Activated CD8-positive, alpha-beta memory T cell treated with anti-CD3 and anti-CD28 coated beads, Interleukin-2, amount 50 U/mL, for 1 hour (primary cell): ENCODE results near the gene MPHOSPH6.
"Not testable (repeated sequence)": the region's sequence is repeated elsewhere in the genome, so short reads cannot be mapped to it uniquely, and the experiment has no call there.

Source experiments
- DNase-seq: peaks from one replicate; pipeline ENCODE4 v3.0.0-alpha.2; 2020; ENCODE audit errors: extremely low read depth

MPHOSPH6 gene

DNA sequence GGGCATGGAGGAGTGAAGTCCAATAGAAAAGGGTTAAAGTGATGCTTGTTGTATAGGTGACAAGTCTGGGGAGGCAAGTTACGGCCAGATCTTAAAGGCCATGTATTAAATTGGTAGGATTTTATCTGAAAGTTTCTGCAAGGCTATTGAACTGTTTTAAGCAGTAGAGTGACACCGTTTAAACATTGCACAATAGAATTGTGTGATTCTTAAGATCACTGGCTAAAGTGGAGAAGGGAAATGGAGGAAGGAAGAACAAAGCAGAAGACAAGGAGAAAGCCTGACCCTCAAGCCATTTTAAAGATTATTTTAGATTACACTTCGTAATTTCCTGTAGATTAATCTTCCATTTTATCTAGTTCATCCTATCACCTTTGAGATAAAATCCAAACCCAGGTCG is 5.6 kb upstream of the MPHOSPH6 start:
- no peak for DNase-seq

DNA sequence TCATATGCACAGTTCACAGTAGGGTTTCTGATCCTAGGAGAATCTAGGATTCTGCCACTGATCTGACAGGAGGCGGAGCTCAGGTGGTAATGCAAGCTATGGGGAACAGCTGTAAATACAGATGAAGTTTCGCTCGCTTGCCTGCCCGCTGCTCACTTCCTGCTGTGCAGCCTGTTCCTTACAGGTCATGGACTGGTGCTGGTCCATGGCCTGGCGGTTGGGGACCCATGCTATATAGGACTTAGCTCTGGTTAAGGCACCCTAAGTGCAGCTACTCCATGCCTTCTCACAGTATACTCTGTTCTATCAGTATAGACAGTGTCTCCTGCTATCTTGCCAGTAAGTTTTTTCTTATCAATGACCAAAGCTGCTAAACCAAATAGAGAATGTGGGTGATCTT is 2.4 kb downstream of the MPHOSPH6 start:
- no peak for DNase-seq

DNA sequence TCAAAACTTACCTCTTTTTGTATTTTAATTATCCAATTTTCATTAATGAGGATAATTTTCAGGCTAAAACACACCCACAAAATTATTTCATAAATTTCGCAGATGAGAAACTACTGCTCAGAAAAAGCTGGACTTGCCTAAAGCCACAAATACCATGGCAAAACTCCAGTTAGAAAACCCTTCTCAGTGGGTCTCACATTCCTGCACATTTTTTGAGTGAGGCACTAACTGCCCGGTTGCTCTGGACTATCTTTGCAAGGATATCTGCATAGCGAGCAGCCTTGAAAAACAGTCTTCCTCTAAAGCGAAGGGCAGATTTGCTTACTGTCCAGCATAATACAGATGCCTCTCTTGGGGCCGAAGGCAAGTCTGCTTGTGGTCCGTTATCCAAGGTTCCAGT is 9.8 kb downstream of the MPHOSPH6 start:
- no peak for DNase-seq

DNA sequence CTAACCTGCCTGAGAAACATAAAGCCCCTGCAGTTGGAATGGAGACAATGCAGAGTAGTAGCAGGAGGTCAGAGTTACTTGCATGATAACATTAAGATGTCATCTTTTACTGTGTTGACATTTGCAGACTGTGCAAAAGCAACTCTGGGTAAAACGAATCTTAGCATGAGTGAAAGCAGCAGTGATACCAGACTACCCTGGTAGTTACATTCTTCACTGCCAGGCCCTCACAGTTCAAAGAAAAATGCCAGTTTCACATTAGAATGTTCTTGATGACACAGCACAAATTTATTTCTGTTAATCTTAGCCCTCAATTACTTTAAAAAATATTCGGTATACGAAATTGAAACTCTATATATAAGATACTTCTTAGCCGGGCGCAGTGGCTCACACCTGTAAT is 12.2 kb downstream of the MPHOSPH6 start:
- no peak for DNase-seq

DNA sequence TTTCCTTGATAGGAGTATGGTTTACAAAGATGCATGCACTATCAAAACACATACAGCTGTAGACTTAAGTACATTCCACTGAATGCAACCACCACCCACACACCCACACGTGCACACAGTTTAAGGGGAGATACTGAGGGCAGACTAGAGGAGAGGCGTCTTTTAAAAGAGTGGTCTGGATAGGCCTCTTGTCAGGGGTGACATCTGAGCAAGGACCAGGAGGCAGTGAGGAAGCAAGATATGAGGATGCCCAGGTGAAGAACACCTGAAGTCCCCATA is 12.6 kb downstream of the MPHOSPH6 start:
- DNase-seq, result no peak

DNA sequence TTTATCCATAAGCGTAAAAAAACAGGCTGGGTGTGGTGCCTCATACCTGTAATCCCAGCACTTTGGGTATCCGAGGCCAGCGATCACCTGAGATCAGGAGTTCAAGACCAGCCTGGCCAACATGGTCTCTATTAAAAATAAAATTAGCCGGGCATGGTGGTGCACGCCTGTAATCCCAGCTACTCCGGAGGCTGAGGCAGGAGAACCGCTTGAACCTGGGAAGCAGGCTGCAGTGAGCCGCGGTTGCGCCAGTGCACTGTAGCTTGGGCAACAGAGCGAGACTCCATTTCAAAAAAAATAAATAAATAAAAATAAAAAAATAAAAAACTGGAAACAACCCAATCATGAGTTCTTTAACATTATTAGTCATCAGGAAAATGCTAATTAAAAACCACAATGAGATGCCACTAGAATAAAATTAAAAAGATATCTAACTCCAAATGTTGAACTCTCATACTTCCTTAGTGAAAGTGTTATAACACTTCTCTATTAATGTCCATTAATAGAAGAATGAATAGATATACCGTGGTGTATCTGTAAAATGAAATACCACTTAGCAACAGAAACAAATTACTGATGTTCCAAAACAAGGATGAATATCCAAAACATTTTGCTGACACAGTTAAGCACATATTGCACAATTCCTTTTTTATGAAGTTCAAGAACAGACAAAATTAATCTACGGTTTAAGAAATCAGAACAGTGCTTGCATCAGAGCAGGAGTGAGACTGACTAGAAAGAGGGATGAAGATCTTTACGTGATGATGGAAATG is 13.1 kb downstream of the MPHOSPH6 start:
- no peak for DNase-seq

DNA sequence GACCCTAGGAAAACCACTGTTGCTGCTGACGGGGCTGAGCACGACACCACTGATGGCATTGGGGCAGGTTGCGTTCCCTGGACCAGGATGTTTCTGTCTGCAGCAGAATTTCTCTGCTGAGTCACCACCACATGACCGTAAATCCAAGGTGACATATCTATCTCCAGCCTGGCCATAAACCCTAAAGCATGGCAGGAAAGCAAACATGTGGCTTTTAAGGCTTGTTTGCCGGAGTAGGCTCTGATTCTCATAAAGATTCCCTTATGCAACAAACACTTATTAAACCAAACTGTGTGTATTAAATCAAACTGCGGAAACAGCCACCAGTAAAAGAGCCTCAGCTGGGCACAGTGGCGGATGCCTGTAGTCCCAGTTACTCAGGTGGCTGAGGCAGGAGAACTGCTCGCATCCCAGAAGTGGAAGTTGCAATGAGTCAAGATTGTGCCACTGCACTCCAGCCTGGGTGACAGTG is 17.3 kb downstream of the MPHOSPH6 start:
- DNase-seq, result no peak

DNA sequence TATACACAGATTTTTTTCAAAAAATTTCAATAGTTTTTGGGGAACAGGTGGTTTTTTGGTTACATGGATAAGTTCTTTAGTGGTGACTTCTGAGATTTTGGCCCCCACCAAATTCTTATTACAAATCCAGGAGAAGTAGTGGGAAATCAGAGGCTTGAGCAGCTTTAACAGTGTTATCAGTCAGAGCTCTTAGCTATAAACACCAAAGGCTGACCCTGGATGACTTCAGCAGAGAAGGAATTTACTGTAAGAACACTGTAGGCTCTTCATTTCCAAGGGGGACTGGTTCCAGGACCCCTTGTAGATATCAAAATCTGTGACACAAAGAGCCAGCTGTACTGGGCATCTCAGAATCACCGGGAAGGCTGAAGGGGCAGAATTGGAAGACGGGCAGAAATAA is 17.8 kb downstream of the MPHOSPH6 start:
- DNase-seq, result no peak

DNA sequence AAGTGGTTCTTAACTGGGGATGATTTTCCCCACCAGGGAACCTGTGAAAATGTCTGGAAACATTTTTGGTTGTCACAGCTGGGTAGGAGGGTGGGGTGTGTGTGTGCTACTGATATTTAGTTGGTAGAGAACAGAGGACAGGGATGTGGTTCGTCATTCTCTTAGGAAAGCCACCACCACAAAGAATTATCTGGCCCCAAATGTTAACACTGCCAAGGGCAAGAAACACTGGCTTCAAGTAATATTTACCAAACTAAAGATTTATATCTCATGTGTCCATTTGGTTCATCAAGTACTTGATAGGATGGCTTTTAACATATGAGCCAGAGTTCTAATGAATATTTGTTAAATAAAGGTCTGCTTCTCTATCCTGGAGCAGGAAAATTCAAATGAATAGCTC is 19.5 kb downstream of the MPHOSPH6 start:
- DNase-seq, result no peak

DNA sequence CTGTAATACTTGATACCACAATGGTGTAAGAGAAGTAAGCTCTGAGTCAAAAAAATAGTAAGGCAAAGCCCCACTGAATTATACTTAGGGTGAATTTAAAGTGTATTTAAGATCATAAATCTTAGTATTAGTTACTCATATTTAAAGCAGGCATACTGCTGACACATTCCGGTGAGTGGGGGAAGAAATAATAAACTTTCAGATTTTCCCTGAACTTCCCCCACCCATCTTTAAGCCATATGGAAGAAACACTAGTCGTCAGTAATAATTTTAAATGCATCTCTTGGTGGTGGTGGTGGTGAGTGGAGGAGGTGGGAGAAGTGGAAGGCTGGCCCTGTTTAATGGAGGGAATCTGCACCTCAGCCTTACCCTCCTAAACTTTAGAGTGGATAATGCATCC is 20.5 kb downstream of the MPHOSPH6 start:
- DNase-seq, result no peak

DNA sequence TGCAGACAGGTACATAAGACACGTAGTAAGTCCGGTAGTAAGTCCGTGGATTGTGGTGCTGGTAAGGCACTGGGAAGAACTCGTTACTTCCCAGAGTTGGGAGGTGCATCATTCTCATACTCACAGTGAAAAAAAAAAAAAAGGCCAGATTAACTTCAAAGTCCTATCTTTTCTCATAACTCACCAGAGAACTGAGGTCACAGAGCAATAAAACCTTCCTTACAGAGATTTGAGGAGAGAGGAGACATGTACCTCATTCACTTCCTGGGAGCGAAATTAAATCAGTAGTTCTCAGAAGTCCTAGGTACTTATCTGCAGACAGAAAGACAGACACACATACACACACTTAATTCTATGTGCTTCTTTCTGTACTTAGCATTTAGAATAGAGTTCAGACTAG is 22.5 kb downstream of the MPHOSPH6 start:
- DNase-seq, result no peak

DNA sequence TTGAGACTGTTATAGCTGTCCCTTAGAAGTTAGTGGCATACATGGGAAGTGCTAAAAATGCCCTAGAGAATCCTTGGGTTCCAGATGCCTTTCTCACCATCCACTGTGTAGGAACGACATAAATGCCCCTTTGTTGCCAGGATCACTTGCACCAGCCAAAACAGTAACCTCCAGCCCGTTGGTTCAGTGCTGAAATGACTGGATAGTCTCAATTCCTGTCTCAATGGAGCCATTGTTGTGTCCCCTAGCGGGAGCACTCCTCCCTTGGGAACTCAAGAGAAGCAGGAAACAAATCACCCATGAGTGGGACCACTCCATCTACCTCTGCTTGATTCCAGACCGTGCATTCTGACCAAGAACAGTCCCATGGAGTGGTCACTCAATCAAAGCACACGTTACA is 23.1 kb downstream of the MPHOSPH6 start:
- DNase-seq, result no peak

DNA sequence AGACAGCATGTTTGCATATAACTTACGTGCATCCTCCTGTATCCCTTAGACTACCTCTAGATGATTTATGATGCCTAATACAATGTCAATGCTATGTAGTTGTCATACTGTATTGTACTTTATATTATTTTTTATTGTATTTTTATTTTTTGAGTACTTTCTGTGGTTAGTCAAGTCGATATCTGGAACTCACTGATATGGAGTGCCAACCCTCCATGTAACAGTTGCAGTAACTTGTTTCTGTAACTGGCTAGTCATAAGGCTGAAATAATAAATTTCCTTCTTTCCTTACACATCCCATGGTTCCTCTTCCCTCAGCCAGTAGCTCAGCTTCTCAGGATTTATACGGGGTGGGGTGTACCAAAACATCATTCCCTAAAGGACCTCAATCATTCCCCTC is 23.5 kb downstream of the MPHOSPH6 start:
- DNase-seq, result no peak

DNA sequence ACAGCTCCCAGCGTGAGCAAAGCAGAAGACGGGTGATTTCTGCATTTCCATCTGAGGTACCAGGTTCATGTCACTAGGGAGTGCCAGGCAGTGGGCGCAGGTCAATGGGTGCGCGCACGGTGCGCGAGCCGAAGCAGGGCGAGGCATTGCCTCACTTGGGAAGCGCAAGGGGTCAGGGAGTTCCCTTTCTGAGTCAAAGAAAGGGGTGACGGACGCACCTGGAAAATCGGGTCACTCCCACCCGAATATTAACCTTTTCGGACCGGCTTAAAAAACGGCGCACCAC is 30.8 kb downstream of the MPHOSPH6 start:
- not testable (repeated sequence) for DNase-seq

DNA sequence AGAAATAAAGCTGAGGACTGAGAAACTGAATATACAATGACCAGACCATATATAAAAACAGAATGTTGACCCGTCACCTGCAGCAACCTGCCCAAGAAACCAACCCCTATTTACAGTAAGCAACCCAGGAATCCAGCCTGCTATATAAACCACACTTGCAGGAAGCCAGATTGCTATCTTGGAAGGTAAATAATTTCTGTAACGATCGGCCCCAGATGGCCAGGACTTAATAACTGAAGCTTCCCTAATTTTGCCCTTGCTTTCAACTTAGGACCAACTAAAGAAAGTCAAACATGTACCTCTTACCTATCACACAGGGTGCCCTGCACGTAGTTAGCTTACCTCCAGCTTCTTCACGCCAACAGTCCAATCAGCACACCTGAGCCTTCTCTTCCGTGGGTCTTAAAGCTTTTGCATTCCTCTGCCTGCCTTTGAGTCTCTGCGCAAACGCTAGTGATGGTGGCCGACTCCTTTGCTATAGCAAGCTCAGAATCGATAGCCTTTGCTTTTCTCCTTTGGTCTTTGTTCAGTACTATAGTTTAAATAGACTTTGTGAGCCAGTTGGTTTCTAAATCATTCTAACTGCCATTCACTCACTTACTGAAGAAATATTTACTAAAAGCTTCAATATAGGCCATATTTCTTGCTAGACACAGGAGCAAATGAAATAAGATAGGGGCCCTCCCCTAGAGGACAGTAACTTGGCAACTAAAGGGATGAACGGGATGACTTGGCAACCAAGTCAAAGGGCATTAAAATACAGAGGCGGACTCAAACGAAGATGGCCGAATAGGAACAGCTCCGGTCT is 31.3 kb downstream of the MPHOSPH6 start:
- DNase-seq, result no peak

DNA sequence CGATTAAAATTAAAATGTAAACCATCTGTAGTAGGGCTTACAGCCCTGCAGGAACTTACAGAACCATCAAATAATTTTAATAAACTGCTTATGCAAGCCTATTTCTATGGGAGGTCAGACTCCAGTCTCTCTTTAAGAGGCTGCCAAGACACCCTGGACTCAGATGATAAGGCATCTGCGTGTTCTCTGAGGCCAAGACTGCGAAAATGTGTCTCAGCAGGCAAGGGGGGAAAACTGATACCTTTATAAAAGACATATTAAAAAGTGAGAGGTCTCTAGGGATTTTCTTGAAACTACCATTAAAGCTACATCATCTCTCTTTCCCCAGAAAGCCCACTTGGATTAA is 32.2 kb downstream of the MPHOSPH6 start:
- DNase-seq, result no peak

DNA sequence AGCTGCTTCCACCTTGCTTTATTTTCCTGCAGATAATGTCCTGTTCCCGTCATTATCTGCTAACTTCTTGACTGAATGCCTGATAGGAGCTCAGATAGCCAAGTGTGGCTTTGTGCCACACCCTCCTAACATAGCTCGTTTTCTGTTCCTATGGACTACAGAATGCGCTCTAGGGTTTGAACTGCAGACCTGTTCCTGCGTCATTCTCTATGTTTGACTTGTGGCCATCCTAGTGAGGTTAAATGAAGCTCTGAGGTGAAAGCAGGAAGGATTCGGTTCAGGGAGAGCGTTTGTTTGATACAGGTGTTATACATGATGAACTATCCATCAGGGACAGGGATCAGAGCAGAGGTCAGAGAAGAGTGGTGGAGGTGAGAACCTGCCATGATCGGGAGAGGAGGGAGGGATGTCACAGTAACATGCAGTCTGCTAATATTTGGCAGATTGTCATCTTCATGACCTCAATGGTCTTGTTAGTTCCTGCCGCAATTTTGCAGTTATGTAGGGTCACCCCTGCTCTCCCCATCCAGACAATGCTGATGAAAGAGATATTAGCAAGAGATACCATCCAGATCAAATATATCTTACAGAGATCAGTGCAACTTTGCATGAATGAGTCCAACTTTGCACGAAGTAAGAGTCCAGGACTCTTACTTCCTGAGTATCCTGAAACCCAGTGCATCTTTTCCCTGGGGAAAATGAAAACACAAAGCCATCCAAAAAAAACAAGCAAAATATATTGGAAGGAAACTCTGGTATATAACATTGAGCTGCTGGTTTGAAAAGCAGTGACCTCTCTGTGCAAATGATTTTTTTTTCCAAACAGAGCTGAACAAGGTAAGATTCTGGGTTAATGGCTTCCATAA is 32.8 kb downstream of the MPHOSPH6 start:
- DNase-seq, result no peak

DNA sequence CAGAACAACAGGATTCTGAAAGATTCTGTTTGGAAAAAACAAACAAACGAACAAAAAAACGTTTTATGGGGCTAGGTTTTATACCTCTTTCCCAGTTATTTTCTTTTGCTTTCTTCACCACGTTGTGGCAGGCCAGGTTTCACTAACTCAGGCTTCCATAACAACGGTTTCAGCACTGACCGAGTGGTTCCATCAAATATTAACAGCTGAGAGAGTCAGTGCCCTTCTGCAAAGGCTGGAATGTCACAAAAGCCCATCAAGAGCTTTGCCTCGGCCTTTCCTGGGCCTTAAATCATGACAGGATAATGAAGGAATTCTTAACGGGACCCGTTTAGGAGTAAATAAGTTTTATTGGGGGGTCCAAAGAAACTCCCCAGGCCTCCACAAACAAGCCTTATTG is 34.2 kb downstream of the MPHOSPH6 start:
- DNase-seq, result no peak

DNA sequence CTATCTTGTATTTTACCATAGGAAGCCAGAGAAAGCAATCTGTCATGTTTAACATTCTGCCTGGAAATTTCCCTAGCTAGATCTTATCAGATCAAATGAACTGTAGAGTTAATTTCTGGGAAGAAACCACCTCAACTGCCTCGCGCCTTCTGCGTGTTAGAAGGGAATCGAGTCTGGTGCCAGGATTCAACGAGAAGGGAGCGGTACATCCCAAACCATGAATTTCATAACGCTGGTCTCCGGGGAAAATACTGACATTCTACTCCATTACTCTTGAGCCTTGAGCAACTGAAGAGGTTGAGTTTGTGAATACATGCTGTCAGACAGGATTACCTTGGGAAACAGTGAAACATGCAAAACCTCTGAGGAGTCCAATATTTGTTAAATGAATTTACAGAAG is 35.2 kb downstream of the MPHOSPH6 start:
- no peak for DNase-seq

DNA sequence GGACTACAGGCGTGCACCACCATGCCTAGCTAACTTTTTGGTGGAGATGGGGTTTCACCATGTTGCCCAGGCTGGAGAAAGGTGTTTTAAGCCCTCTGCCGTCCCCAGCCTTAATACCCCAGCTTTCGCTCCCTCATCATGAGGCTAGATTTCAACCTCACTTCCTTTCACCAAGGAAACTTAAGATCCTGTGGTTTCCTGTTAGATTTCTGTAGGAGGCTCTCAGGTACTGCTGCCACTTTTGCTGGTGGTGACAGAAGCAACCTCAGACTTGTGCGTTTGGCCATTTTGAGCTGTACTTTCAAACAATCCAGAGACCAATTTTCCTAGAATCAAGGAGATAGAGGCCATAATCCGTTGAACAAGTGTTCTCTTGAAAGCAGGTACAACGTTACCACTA is 36.2 kb downstream of the MPHOSPH6 start:
- DNase-seq, result no peak

DNA sequence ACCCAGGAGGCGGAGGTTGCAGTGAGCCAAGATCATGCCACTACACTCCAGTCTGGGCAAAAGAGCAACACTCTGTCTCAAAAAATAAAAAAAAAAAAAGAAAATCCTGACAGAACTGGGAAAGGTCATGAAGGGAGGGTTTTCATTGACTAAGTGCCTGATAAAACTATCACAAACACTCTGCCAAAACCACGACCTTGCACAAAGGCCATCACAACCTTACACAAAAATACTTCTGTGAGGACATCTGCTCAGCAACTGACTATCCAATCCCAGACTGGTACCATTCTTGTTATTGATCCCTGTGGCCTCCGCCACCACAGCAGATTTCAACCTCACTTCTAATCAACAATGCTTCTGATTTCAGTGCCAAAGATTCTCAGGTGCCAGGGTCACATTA is 40.1 kb downstream of the MPHOSPH6 start:
- no peak for DNase-seq

DNA sequence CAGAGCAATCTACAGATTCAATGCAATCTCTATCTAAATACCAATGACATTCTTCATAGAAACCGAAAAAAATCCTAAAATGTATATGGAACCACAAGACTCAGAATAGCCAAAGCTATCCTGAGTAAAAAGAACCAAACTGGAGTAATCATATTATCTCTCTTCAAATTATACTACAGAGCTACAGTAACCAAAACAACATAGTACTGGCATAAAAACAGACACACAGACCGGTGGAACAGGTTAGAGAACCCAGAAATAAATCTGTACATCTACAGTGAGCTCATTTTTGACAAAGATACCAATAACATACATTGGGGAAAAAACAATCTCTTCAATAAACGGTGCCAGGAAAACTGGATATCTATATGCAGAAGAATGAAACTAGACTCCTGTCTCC is 45.4 kb downstream of the MPHOSPH6 start:
- no peak for DNase-seq

DNA sequence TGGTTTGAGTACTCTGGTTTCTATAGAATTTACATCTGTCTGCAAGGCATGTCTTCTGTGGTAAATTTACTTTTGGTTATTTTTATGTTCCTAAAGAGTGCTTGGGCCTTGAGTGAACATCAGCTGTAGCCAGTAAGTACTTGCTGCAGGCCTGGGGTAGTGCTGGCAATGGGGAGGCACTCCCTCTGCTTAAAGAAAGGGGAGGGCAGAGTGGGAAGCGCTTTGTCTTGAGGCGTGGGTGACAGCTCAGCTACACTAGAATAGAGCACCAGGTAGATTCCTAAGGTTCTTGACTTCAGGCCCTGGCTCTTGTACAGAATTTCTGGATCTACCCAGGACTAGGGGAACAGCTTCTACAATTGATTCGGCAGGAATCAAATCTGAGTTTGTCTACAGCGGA is 50.6 kb downstream of the MPHOSPH6 start:
- no peak for DNase-seq
